Transverse colon (tissue), 4 donors: ENCODE measurements around the gene CCDC154. TPM values are rescaled to one million over a fixed set of nuclear protein-coding genes. Genes with fewer than 3 reads are reported as not detected.

Source experiments
- DNase-seq: peaks from one replicate; pipeline ENCODE4 v3.0.0-alpha.2; 2019
- H3K27ac ChIP-seq, 4 donors: fragments of 200-600 bp; sonication (generic); 2 replicates each; pipeline ENCODE4 v1.5.1; 2016 to 2018; ENCODE audit warnings: inconsistent platforms in 4 of 4
- H3K27me3 ChIP-seq: fragments of 200-600 bp; sonication (generic); 2 replicates; pipeline ENCODE4 v1.5.1; 2017; ENCODE audit warnings: inconsistent platforms
- H3K36me3 ChIP-seq, 4 donors: fragments of 200-600 bp; sonication (generic); 2 replicates each; pipeline ENCODE4 v1.5.1; 2017 to 2019; ENCODE audit warnings: inconsistent platforms in 4 of 4
- H3K4me1 ChIP-seq, 4 donors: fragments of 200-600 bp; sonication (generic); 2 replicates each; pipeline ENCODE4 v1.5.1; 2017 to 2020; ENCODE audit warnings: inconsistent platforms in 4 of 4
- H3K4me3 ChIP-seq, 4 donors: fragments of 200-600 bp; sonication (generic); 1 replicate in 1 of 4; 2 replicates in 3 of 4; pipeline versions ENCODE4 v1.5.1 to v1.6.1; 2017 to 2019; ENCODE audit warnings: inconsistent platforms in 4 of 4
- H3K9me3 ChIP-seq, 2 donors: fragments of 200-600 bp; sonication (generic); 2 replicates each; pipeline ENCODE4 v1.5.1; 2017 to 2019; ENCODE audit warnings: inconsistent platforms in 2 of 2
- CTCF ChIP-seq, 5 experiments: fragments of 200-600 bp in 3 of 5; fragments of 450-650 bp in 2 of 5; sonication (generic) in 3 of 5; IDR thresholded peaks; 1 replicate in 2 of 5; 2 replicates in 3 of 5; pipeline ENCODE4 v1.5.1; 2016 to 2017; ENCODE audit warnings: antibody characterized with exemption in 5 of 5, inconsistent platforms in 3 of 5, mild to moderate bottlenecking in 2 of 5, moderate library complexity in 1 of 5
- EP300 ChIP-seq: sonication (generic); formaldehyde crosslinking; IDR thresholded peaks from one replicate; pipeline ENCODE4 v1.6.1; 2017; ENCODE audit warnings: antibody characterized with exemption, low read depth
- POLR2A ChIP-seq: fragments of 450-650 bp; IDR thresholded peaks from one replicate; pipeline ENCODE4 v1.6.1; 2016; ENCODE audit warnings: antibody characterized with exemption, mild to moderate bottlenecking, moderate library complexity
- POLR2AphosphoS5 ChIP-seq, 3 donors: sonication (generic); formaldehyde crosslinking; IDR thresholded peaks; one replicate each; pipeline ENCODE4 v1.6.1; 2016; ENCODE audit warnings: antibody characterized with exemption in 3 of 3
- WGBS, 2 donors: methylation state at CpG; one replicate each; pipeline ENCODE4 v1.1.5; 2018; ENCODE audit warnings: low coverage in 1 of 2; 5-methylcytosine and 5-hydroxymethylcytosine counted together
- in situ Hi-C, 4 donors: fragments of 200-750 bp; cut with MboI; loops; one replicate each; pipeline versions ENCODE4 v1.15.0 to v1.15.1; 2017; ENCODE audit warnings: low sequenced_read_pairs in 3 of 4, low pct_ligation_motif_present in 1 of 4, low pct_unique_long_range_greater_than_20kb in 1 of 4
- intact Hi-C: fragments of 100-400 bp; cut with DNase I; formaldehyde crosslinking; loops from one replicate; pipeline ENCODE4 v1.15.1; 2023; ENCODE audit warnings: low total_unique reads
- total RNA-seq, 4 donors: library from RNA; depleted of rRNA; stranded (reverse); fragments of >200 nt; gene quantifications; one replicate each; pipeline ENCODE4 v1.1.0, GENCODE V29; 2016

Gene CCDC154
- total RNA-seq, 4 donors from 2014 or later: 0.16 to 0.41 TPM; not detected in 2

DNA sequence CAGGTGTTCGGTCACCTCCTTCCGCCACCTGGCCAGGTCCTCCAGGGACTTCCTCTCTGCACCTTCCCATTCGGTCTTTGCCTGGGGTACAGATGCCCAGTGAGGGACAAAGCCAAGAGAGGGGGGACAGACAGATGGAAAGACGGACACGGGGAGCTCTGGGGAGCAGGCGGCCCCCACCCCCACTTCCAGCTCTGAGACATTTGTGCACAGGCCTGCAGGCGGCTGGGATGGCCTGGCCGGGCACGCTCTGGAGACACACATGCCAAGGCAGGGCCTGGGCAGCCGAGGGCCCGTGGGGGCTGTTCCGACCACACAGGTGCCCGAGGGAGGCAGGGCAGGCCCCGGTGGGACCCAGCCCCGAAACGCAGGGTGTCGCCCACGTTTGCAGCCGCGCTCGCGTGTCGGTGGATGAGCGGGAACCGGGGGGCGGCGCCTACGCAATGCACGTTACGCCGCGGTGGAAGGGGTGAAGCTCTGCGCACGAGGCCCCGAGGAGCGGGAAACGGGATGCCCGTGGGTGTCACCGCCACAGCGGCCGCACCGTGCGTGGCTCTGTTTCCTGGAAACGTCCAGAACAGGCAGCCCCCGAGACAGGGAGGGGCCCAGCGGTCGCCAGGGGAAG lies 7.5 kb downstream of the CCDC154 start:
- 89% methylated on average over 46 of the region's 47 CpGs; no CpG with 5 or more reads in 1 of the 2 donors for WGBS, 2 donors
- H3K36me3 ChIP-seq: no peaks in the 10 kb centered on the region
- in situ Hi-C loops: no loop called here

GRCh38 chr16:1435921-1436697 lies 8.2 kb downstream of the CCDC154 start:
- H3K4me1 ChIP-seq: no peaks in the 10 kb centered on the region
- no peak for DNase-seq

More for the DNA sequence above, 7.5 kb downstream of the CCDC154 start:
- Histone ChIP-seq H3K4me3 (no peak overlapping the region), H3K4me1 (no peaks in the 10 kb centered on the region), H3K27me3 (peaks cover 7% of the 10 kb centered on the region), H3K9me3 (no peaks in the 10 kb centered on the region), H3K27ac (no peak overlapping the region)
- no peak for DNase-seq
- intact Hi-C loops: no loop called here
- TF ChIP-seq POLR2A (no peak), EP300 (no peak), POLR2AphosphoS5 (IDR thresholded peaks at IDR 0.05) (no peak), CTCF (IDR thresholded peaks at IDR 0.05) (no peak)

DNA sequence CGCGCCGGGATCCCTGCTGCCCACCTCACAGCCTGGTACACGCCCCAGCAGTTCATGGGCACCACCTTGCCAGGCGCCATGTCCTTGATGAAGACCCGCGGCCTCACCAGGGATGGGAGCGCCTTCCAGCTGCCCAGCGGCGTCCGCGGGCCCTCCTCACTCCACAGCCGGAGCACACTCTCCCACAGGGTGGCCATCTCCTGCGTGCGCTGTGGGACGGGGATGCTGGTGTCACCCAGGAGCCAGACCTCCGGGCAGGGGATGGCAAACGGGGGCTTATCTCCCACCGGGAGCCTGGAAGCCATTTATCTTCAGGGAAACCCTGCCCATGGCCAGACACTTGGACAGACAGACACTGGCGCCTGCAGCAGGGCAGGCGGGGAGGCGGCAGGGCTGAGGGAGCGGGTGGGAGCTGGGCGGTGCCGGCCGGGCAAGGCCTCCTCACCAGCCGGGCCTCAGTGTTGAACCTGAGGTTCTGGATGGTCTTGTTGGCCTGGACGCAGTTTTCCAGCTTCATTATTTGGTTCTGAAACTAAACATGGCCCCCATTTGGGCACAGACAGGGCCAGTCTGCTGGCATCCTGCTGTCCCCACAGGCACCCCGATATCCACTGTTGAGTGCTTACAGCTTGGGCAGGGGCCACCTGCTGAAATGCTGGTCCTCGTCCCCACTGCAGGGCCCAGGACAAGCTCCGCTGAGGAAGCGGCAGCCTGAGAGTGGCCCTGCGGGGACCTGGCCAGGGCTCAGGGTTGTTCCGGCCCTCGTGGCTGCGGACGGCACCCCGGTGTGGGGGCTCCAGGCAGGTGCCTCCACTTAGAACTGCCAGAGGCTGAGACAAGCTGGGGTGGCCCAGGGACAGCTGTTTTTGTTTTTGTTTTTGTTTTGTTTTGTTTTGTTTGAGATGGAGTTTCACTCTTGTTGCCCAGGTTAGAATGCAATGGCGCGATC lies 9.4 kb downstream of the CCDC154 start:
- Histone ChIP-seq H3K36me3 (no peaks in the 10 kb centered on the region), H3K9me3 (no peaks in the 10 kb centered on the region), H3K4me3 (no peak overlapping the region), H3K27me3 (peaks cover 15% of the 10 kb centered on the region), H3K27ac (no peak overlapping the region), H3K4me1 (no peaks in the 10 kb centered on the region)
- WGBS, 2 donors: 92 to 94% methylated on average over 2 to 40 of the region's 40 CpGs
- DNase-seq: no peak
- TF ChIP-seq POLR2A (no peak), POLR2AphosphoS5 (IDR thresholded peaks at IDR 0.05) (no peak), EP300 (no peak), CTCF (IDR thresholded peaks at IDR 0.05) (no peak)
- intact Hi-C loops: no loop called here
- in situ Hi-C loops: no loop called here

More at GRCh38 chr16:1435921-1436697, 8.2 kb downstream of the CCDC154 start:
- intact Hi-C loops (no loop called here), in situ Hi-C loops (no loop called here)
- H3K9me3 ChIP-seq: no peaks in the 10 kb centered on the region
- WGBS, 2 donors: 83% methylated on average over 29 of the region's 32 CpGs; no CpG with 5 or more reads in 1 of the 2 donors
- peaks cover 9% of the 10 kb centered on the region for H3K27me3 ChIP-seq
- no peak overlapping the region for H3K27ac ChIP-seq
- H3K36me3 ChIP-seq: no peaks in the 10 kb centered on the region
- no peak for TF ChIP-seq CTCF (IDR thresholded peaks at IDR 0.05)
- no peak for TF ChIP-seq EP300
- no peak for TF ChIP-seq POLR2AphosphoS5 (IDR thresholded peaks at IDR 0.05)
- no peak for TF ChIP-seq POLR2A
- H3K4me3 ChIP-seq: no peak overlapping the region

DNA sequence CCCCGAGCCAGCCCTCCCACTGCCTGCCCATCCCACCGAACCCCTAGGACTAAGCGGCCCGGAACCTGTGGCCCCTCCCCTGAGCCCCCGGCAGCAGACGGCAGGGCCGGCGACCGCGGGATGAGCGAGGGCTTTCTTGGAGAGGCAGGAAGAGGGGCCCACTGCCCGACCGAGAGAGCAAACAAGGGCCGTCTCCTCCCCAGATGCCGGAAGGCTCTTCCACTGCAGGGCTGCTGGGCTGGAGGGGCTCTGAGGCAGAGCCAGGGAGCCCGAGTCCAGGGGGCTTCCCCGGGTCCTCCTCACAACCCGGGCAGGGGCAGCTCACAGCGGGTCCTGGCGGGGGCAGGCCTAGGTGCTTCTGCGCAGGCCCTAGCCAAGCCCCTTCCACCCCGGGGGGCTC lies 10.6 kb downstream of the CCDC154 start:
- WGBS, 2 donors: 54% methylated on average over 13 of the region's 22 CpGs; no CpG with 5 or more reads in 1 of the 2 donors
- no peak for DNase-seq
- no peak overlapping the region for H3K27ac ChIP-seq
- intact Hi-C loops (no loop called here), in situ Hi-C loops (no loop called here)
- H3K4me3 ChIP-seq: no peak overlapping the region
- H3K27me3 ChIP-seq: peaks cover 19% of the 10 kb centered on the region
- peaks cover 0 to under 1% (median 0%) of the 10 kb centered on the region in 4 donors for H3K4me1 ChIP-seq
- TF ChIP-seq POLR2A (no peak), EP300 (no peak), POLR2AphosphoS5 (IDR thresholded peaks at IDR 0.05) (no peak), CTCF (IDR thresholded peaks at IDR 0.05) (no peak)
- no peaks in the 10 kb centered on the region for H3K36me3 ChIP-seq
- H3K9me3 ChIP-seq: no peaks in the 10 kb centered on the region
